Activated CD4-positive, alpha-beta T cell treated with anti-CD3 and anti-CD28 coated beads, Interleukin-2, amount 50 U/mL, for 24 hours (primary cell): ENCODE measurements around the gene NR6A1.

Experiments used
- DNase-seq, 2 donors: peaks; one replicate each; pipeline ENCODE4 v3.0.0-alpha.2; 2020; ENCODE audit warnings: low read depth in 1 of 2, low spot score in 1 of 2

The NR6A1 gene

DNA sequence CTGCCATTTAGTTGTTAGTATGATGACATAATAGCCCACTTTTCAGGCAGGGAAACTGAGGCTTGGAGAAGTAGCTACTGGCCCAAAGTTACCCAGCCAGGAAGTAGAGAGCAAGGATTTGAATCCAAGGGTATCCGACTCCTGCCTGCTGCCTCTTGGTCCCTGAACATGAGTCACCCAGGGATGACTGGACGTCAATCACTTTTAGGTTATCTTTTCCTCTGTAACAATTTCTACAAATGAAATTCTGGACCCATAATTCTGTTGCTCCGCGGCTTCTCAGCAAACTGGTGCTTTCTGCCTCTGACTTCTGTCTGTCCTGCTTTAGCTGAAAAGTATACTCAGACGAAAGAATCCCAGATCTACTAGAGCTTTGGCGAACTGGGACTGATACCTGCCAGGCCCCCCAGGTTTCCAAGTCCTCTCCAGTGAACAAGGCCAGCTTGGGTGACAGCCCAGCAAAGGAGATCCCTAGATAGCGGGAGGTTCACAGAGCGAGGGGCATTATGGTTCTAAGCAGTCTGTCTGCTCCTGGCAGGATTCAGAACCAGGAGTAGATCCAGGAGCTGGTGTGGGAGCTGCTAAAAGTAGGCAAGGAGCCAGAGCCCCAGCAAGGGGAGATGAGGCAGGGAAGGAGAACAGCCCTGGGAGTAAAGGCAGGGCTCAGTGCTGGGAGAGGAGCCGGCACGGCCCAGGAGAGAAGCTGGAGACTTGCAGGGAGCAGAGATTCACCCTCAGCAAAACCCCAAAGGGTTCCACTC lies 26.4 kb upstream of the NR6A1 start:
- DNase-seq, result no peak

DNA sequence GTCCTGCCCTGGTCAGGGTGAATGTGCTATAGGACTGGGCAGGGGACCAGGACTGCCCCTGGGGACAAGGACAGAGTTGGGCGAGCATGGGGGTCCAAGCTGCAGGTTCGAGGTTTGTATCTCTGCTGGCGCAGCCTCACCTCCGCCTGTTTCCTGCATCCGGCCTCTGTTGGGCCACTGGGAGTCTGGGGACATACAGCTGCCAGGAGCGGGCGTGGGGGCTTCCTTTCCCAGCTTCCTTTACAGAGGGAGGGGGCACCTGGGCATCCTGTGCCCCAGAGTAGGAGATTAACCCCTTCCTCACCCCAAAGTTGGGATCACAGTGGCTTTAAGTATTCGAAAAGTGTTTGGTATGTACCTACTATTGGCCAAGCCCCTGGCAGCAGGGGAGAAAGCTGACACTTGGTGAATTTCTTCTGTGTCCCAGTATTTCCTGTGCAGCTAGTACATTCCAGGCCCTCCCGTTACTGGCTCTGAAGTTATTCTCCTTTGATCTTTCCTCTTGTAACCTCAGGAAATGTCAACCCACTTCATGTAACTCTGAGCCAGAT lies 24.8 kb upstream of the NR6A1 start:
- no peak for DNase-seq

DNA sequence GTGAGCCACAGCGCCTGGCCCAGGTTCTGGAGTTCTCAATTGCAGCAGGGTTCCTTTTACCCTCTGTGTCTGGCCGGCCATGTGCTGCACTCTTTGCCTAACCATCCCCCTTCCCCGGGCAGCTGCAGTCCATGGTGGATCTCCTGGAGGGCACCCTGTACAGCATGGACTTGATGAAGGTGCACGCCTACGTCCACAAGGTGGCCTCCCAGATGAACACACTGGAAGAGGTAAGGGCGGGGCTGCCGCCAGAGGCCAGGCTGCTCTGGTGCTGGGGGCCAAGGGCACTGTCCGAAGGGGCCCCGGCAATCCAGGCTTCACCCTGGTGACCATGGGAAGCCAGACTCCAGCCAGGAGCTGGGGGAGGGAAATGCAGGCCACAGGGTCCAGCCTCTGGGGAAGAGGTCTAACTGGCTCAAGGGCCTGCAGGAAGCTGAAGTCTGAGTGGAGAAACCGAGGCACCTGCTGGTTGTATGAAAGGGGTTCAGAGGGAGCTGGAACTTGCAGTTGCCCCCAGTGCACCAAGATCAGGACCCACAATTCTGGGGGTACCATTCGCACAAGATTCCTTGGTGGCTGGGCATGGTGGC lies 23.9 kb upstream of the NR6A1 start:
- no peak for DNase-seq

DNA sequence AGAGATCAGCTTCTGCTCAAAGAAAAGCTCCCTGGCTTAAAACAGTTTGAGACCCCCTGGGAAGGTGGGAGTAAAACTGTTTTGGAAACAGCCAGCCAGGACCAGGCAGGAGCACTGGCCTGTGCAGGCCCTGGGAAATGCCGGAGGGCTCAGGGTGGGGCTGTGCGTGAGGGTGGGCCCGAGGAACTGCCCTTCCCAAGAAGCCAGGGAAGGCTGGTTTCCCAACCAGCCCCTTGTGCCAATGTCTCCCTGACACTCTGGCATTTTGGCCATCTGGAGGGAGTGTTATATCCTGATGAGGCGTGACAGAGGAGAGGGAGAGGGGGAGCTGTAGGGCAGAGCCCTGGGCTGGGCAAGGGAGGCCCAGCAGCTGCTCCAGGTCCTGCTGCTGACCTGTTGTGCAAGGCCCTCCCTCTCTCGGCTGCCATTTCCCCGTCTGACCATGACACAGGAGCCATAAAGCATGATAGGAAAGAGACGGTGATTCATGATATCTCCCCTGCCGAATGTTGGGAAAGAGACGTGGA lies 22.0 kb upstream of the NR6A1 start:
- DNase-seq, result no peak

DNA sequence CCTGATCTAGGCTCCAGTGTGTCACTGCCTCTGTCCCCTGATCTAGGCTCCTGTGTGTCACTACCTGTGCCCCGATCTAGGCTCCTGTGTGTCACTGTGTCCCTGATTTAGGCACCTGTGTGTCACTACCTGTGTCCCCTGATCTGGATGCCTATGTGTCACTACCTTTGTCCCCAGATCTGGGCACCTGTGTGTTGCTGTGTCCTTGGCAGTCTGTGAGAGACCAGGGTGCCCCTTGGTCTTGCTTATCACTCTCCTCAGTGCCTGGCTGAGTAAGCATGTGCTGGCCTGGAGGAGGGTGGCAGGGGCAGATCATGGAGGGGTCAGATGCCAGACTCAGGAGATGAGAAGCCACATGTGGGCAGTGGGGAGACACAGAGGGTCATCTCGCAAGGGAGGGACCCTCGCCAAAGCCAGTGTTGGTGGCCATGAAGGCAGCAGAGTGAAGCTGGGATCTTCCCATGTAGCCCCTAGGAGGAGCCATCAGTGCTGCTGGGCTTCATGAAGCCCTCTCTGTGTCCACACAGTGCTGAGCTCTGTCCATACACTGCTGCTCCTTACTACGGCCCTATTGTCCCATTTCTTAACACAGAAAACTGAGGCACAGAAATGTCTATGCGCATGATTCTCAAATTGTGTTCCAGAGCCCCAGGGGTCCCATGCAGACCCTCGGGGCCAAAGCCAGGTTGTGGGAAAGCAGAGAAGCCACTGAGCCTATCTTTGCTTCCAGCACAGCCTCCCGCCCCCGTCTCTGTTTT lies 21.3 kb upstream of the NR6A1 start:
- DNase-seq, result no peak

DNA sequence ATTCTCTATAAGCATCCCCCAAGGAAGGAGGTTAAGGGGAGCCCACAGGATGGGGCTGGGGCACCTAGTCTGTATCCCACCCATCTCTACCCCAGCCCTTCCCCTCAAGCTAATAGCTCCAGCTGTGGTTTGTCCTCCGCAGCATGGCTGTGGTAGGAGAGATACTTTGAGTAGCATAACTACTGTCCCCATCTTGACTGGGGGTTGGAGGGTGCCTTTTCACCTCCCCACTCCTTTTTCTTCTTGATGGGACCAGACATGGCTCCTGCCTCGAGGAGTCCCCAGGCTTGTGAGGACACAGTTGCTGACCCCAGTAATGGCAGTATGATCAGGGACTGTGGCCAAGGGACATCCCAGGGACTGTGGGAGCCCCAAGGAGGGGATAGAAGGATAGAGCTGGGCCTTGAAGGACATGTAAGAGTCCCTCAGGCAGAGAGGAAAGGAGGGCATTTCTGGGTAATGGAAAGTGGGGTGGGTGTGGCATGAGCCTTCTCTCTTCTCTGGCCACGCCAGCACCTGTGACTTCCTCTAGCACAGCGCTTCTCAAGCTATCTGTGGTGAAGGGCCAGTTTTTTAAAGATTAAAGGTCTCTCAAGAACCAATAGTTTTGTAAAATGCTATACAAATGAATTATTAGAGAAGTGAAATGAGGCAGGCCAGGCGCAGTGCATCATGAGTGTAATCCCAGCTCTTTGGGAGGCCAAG lies 19.8 kb upstream of the NR6A1 start:
- no peak for DNase-seq

DNA sequence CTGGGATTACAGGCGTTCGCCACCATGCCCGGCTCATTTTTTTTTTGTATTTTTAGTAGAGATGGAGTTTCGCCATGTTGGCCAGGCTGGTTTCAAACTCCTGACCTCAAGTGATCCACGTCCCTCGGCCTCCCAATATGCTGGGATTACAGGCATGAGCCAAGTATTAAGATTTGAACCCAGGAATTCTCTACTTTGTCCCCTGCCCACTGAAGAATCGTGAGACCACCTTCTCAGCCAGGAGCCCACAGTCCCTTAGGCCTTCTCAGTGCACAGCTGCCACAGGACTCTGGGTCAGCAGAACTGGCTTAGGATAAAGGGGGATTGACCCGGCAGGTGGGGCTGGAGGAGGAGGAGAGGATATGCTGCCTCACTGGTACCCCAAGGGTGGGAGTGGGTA lies 19.2 kb upstream of the NR6A1 start:
- no peak for DNase-seq

DNA sequence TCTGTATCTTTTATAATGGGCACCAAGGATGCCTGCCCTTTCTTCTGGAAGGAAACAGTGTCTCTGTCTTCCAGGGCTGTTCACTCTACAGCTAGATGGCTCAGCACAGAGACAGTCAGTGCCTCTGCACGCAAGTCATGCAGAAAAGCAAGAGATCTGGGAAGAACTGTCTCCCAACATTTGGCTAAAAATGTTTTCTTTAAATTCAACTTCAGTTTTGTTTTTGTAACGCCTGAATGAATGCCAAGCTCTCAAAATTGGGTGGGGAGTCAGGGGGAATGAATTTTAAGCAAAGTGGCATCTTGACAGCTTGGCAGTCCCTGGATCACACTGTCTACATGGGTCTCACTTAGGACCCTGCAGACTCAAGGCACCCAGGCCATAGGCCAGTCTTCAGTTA lies 18.4 kb upstream of the NR6A1 start:
- no peak for DNase-seq

DNA sequence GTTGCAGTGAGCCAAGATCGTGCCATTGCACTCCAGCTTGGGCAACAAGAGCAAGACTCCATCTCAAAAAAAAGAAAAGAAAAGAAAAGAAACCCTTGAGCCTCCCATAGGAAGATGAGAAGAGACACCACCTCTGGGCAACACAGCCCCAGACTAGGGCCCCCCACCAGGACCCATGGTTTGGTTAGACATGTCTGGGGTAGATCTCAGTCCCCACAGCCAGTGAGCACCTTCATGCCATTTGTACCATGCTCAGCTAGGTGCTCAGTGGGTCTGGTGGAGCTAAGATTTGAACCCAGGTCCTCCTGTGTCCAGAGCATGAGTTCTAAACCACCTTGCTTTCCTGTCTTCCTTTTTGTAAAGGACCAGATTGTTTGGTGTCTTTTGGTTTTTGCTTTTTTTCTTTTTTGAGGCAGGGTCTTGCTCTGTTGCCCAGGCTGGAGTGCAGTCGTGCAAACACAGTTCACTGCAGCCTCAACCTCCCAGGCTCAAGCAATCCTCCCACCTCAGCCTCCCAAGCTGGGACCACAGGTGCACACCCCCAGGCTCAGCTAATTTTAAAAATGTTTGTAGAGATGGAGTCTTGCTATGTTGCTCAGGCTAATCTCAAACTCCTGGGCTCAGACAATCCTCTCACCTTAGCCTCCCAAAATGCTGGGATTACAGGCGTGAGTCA lies 17.6 kb upstream of the NR6A1 start:
- no peak for DNase-seq

DNA sequence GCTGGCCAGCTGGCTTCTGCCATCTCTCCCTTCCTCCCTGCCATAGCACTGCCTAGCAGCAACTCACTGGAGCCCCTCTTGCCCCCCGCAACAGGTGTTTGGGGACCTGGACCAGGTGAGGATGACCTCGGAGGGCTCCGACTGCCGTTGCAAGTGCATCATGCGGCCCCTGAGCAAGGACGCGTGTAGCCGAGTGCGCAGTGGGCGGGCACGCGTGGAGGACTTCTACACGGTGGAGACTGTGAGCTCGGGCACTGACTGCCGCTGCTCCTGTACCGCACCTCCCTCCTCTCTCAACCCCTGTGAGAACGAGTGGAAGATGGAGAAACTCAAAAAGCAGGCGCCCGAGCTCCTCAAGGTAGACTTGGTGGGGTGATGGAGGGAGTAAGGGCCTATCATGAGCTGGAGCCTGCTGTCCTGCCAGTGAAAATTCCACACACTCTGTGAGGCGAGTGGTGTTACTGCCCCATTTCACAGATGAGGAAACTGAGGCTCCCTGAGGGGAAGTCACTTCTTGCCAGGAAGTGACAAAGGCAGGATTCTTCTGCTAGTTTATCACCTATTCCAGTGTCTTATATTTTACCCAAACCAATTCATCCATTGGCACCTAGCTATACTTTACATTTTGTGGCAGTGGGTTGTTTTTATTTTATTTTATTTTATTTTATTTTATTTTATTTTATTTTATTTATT lies 15.9 kb upstream of the NR6A1 start:
- no peak for DNase-seq

DNA sequence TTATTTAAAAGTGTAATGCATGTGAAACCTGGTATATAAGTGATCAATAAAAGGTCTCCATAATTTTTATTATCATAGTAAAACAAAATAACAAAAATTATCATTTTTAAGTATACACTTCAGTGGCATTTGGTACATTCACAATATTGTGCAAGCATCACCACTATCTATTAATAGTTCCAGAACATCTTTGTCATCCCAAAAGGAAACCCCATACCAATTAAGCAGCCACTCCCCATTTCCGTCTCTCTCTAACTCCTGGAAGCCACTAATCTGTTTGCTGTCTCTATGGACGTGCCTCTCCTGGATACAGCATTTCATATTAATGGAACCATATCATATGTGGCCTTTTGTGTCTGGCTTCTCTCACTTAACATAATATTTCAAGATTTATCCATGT lies 13.4 kb upstream of the NR6A1 start:
- no peak for DNase-seq

DNA sequence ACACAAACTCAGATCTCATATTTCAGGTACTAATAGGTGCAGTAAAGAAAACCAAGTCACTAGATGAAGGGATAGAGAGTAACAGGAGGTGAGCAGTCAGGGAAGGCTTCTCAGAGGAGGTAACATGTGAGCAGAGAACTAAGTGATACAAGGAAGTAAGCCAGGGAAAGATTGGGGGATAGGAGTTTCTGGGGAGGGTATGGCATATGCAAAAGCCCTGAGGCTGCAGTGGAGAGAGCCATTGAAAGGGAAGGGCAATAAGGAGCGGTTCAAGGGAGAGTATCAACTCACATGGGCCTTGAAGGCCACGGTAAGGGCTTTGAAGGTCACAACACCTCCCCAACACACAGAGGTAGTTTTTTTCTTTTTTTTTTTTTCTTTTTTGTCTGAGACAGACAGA lies 12.7 kb upstream of the NR6A1 start:
- no peak for DNase-seq

DNA sequence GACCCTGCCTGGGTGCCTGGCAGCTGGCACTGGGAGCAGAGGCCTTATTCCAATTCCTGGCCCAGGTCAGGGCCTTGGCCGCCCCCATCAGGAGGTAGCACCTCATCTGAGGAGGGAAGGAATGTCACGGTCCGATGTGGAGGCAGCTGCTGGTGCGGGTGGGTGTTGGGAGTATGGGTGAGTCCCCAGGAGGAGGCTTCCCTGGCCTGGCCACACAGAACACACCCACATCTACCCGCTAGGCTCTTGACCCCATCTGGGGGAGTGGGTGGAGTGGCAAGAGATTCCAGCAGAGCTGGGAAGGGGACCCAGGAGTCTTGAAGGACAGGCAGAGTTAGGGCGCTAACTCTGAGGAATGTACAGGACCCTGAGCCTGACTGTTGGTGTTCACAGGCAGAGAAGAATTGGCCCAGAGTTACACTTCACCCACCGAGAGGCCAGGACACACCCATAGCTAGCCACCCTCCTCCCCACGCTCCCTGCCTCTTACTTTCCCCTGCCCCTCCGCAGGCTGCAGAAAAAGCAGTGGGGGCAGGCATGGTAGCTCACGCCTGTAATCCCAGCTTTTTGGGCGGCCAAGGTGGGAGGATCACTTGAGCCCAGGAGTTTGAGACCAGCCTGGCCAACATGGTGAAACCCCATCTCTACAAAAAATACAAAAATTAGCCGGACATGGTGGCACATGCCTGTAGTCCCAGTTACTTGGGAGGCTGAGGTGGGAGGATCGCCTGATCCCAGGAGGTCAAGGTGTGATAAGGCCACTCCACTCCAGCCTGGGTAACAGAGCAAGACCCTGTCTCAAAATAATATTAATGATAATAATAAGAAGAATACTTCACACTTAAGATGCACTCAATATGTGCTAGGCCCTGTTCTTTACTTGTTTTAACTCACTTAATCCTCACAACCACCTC lies 11.8 kb upstream of the NR6A1 start:
- DNase-seq, result no peak

DNA sequence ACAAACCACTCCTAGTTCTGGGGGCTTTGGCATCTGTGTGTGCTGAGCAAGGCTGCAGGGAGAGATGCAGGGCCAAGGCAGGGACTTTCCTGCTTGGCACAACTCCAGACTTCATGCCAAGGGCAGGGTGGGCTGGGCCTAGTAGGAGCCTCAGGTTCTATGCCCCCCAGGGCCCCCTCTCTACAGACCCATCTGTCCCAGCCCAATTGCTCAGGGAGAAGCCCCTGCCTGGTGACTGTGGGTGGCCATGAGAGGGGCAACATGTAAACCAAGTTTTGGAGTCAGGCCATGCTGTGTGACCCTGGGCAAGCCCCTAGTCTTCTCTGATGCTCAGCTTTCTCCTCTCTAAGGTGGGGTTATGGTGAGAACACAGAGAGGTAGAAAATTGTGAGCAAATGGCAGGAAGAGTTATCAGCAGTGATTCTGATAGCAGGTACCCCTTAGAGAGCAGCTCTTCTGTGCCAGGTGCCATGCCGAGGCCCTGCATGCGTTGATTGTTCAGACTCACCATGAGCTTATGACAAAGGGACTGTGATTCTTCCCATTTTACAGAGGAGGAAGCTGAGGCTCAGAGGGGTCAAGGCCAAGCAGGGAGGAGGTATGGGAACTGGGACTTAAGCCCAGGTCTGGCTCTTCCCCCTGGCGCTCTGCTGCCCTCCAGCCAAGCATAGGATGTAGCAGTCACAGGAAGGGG lies 11.0 kb upstream of the NR6A1 start:
- no peak for DNase-seq

DNA sequence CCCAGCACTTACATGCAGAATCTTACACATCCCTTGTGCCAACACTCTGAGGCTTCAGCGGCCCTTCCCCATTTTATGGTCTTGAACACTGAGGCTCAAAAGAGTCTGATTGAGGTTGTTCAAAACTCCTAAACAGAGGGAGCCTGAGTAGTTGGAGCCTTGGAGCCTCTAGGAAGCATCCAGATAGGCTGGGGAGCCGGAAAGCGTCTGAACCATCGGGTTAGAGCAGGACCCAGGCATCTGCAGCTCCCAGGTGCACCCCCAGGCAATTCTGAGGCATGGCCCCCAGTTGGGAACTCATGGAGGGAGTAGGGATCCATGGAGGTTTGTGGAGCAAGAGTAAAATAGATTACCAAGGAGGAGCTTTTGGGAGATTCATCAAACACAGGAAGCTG lies 9.6 kb upstream of the NR6A1 start:
- DNase-seq, result no peak

DNA sequence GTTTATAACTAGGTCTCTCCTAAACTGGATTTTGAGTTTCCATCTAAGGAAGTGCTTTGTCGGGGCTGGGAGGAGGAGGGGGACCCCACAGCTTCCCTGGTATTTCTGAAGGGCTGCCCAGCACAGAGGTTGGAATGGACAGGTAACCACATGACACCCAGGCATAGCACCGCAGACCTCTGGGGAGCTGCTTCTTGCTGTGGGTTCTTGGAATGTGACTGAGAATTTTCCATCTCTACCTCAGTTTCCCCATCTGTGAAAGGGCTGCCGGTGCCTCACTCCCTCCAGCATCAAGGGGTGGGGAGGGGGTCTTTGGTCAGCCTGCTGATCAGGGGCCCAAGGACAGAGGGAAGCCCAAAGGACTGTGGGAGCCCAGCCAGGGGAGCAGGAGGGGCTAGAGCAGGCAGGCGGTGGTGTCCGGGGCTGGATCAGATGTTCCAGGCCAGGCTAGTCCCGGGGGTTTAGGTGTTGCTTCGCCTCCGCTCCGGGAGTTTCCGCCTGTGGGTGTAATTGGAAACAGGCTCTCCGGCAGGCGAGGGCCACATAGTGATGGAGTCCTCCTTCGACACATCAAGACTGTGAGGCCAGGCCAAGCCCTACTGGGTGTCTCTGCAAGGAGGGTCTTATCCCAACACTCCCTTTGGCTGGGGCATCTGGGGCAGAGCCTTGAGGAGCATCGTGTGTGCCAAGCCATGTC lies 9.1 kb upstream of the NR6A1 start:
- DNase-seq, result no peak

DNA sequence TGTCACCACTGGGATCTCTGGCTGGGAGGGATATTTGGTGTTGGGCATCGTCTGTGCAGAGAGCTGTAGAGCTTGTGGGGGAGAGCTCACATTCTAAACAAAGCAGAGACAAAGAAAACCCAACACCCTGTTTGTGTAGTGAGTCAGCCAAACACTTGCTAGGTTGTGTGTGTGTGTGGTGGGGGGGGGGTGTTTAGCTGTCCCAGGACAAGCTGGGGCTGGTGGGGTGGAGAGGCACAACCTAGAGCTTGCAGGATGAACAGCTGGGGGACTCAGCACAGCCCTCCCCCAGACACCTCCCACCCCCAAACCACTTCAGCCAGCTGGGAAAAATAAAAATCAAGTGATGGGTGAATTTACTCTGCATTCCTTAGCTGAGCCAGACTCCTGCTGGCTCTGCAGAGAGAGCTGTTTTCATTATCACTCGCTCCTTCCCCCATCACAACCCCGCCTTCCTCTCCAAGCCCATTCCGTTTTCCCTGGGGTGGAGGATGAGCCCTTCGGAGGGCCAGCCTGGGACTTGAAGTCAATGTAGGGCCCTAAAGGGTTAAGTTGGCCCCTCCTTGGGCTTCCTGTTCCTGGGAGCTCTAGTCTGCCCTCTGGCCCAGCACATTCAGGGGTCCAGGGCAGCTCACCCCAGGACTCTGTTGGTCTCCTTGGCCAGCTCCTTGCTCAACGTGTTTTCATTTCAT lies 8.4 kb upstream of the NR6A1 start:
- no peak for DNase-seq
